GM23338 (cell line): ENCODE data around the gene CIART. TPM values are rescaled to one million over a fixed set of nuclear protein-coding genes. Genes with fewer than 3 reads are reported as not detected.
"Not testable (repeated sequence)": the region's sequence is repeated elsewhere in the genome, so short reads cannot be mapped to it uniquely, and the experiment has no call there.

ENCODE experiments used
- ATAC-seq: fragments of 200-7000 bp; cut with Tn5 transposase; 3 replicates; pipeline ENCODE4 v1.9.1; 2020
- DNase-seq: peaks from one replicate; pipeline ENCODE4 v3.0.0-alpha.2; 2015; ENCODE audit warnings: low spot score
- H2AFZ ChIP-seq: fragments of 200-600 bp; sonication (generic); 2 replicates; pipeline ENCODE4 v1.8.0; 2016; ENCODE audit warnings: antibody characterized with exemption, mild to moderate bottlenecking, moderate library complexity
- H3F3A ChIP-seq: fragments of 200-600 bp; sonication (generic); replicated peaks from 2 replicates; pipeline ENCODE4 v1.8.0; 2017; ENCODE audit warnings: antibody characterized with exemption, mixed run types, low read depth
- H3K27ac ChIP-seq: fragments of 200-600 bp; sonication (generic); 2 replicates; pipeline ENCODE4 v1.6.1; 2016; ENCODE audit warnings: low read depth
- H3K27me3 ChIP-seq: fragments of 200-600 bp; sonication (generic); 2 replicates; pipeline ENCODE4 v1.8.0; 2016; ENCODE audit warnings: mild to moderate bottlenecking, mixed run types, moderate library complexity; ENCODE audit not compliant: insufficient read depth
- H3K36me3 ChIP-seq: fragments of 200-600 bp; sonication (generic); 2 replicates; pipeline ENCODE4 v1.8.0; 2016; ENCODE audit warnings: mild to moderate bottlenecking; ENCODE audit not compliant: insufficient read depth
- H3K4me1 ChIP-seq: fragments of 200-600 bp; sonication (generic); 2 replicates; pipeline ENCODE4 v1.8.0; 2016; ENCODE audit warnings: mild to moderate bottlenecking, moderate library complexity; ENCODE audit not compliant: insufficient read depth
- H3K4me2 ChIP-seq: fragments of 200-600 bp; sonication (generic); 2 replicates; pipeline ENCODE4 v1.7.1; 2017; ENCODE audit warnings: mixed run types
- H3K4me3 ChIP-seq: fragments of 200-600 bp; sonication (generic); 2 replicates; pipeline ENCODE4 v1.6.1; 2016; ENCODE audit warnings: mixed run types
- H3K79me2 ChIP-seq: fragments of 200-600 bp; sonication (generic); replicated peaks from 2 replicates; pipeline ENCODE4 v1.8.0; 2017; ENCODE audit warnings: mild to moderate bottlenecking; ENCODE audit not compliant: insufficient read depth
- H3K9me2 ChIP-seq: fragments of 200-600 bp; sonication (generic); 2 replicates; pipeline ENCODE4 v1.8.0; 2017; ENCODE audit not compliant: insufficient read depth
- H4K20me1 ChIP-seq: fragments of 200-600 bp; sonication (generic); replicated peaks from 2 replicates; pipeline ENCODE4 v1.8.0; 2017; ENCODE audit warnings: mild to moderate bottlenecking; ENCODE audit not compliant: insufficient read depth
- H3K27ac Mint-ChIP-seq: 2 replicates; pipeline ENCODE4 v1.8.0; 2020; ENCODE audit warnings: inconsistent platforms, mild to moderate bottlenecking, moderate library complexity, mixed read lengths
- H3K27me3 Mint-ChIP-seq: 3 replicates; pipeline ENCODE4 v1.8.0; 2022; ENCODE audit warnings: low read depth, mild to moderate bottlenecking, moderate library complexity, mixed read lengths, inconsistent platforms; ENCODE audit not compliant: insufficient read depth, poor library complexity
- H3K36me3 Mint-ChIP-seq: 3 replicates; pipeline ENCODE4 v1.8.0; 2021; ENCODE audit warnings: low read depth, mild to moderate bottlenecking, inconsistent platforms, moderate library complexity, mixed read lengths
- H3K4me1 Mint-ChIP-seq: 3 replicates; pipeline ENCODE4 v1.8.0; 2020; ENCODE audit warnings: mild to moderate bottlenecking, inconsistent platforms, mixed read lengths
- H3K4me3 Mint-ChIP-seq: 3 replicates; pipeline ENCODE4 v1.8.0; 2021; ENCODE audit warnings: moderate library complexity, mild to moderate bottlenecking, inconsistent platforms, mixed read lengths
- H3K9me3 Mint-ChIP-seq: 3 replicates; pipeline ENCODE4 v1.8.0; 2020; ENCODE audit warnings: moderate library complexity, mild to moderate bottlenecking, inconsistent platforms, mixed read lengths
- CREB1 ChIP-seq: fragments of 250-450 bp; sonication (Bioruptor Pico); IDR thresholded peaks from 2 replicates; pipeline ENCODE4 v1.5.0; 2020; ENCODE audit warnings: low read depth, mild to moderate bottlenecking, moderate library complexity
- ETS1 ChIP-seq: IDR thresholded peaks from 2 replicates; pipeline ENCODE4 v1.6.1; 2016; ENCODE audit warnings: antibody characterized with exemption
- EZH2 ChIP-seq: fragments of 200-600 bp; sonication (generic); IDR thresholded peaks from one replicate; pipeline ENCODE4 v1.8.0; 2017; ENCODE audit warnings: antibody characterized with exemption, mild to moderate bottlenecking, low read depth; ENCODE audit not compliant: unreplicated experiment
- EZH2phosphoT487 ChIP-seq: fragments of 200-600 bp; sonication (generic); IDR thresholded peaks from one replicate; pipeline ENCODE4 v1.8.1; 2018; ENCODE audit warnings: antibody characterized with exemption; ENCODE audit not compliant: unreplicated experiment
- JUNB ChIP-seq: IDR thresholded peaks from one replicate; pipeline ENCODE4 v1.6.1; 2016; ENCODE audit warnings: antibody characterized with exemption; ENCODE audit not compliant: unreplicated experiment
- POLR2AphosphoS5 ChIP-seq: IDR thresholded peaks from 2 replicates; pipeline ENCODE4 v1.6.1; 2016; ENCODE audit warnings: antibody characterized with exemption, low read depth
- REST ChIP-seq: IDR thresholded peaks from one replicate; pipeline ENCODE4 v1.6.1; 2018; ENCODE audit warnings: antibody characterized with exemption; ENCODE audit not compliant: unreplicated experiment
- STAT1 ChIP-seq: IDR thresholded peaks from one replicate; pipeline ENCODE4 v1.6.1; 2016; ENCODE audit warnings: antibody characterized with exemption; ENCODE audit not compliant: unreplicated experiment
- ZNF114 ChIP-seq: fragments of 250-450 bp; sonication (Bioruptor Pico); IDR thresholded peaks from 2 replicates; pipeline ENCODE4 v1.5.0; 2020; ENCODE audit warnings: mild to moderate bottlenecking, moderate library complexity
- ZNF331 ChIP-seq: fragments of 250-450 bp; sonication (Bioruptor Pico); IDR thresholded peaks from 2 replicates; pipeline ENCODE4 v1.5.0; 2020; ENCODE audit warnings: low read depth, mild to moderate bottlenecking, moderate library complexity
- ZNF462 ChIP-seq: fragments of 250-450 bp; sonication (Bioruptor Pico); IDR thresholded peaks from 2 replicates; pipeline ENCODE4 v1.5.0; 2020; ENCODE audit warnings: mild to moderate bottlenecking, moderate library complexity
- polyA plus RNA-seq: library from polyadenylated mRNA; unstranded; fragments of >200 nt; fragmentation: Nextera tagmentation; extraction: Ambion mirVana; gene quantifications from 2 replicates; pipeline ENCODE4 v1.2.1, GENCODE V29; 2016
- total RNA-seq: library from RNA; depleted of rRNA; stranded (reverse); fragments of >200 nt; shearing (Covaris generic); gene quantifications from 2 replicates; pipeline ENCODE4 v1.2.3, GENCODE V29; 2014

CIART gene
- total and polyA plus RNA-seq, 2 experiments from 2014 or later = 9.3 to 16.4 TPM

GRCh38 chr1:150308585-150308984 is 26.2 kb downstream of the CIART start:
- Histone ChIP-seq H3K36me3 (peaks cover 14% of the 10 kb centered on the region), H4K20me1 (peaks cover 11% of the 10 kb centered on the region; the same call in 1 of the 2 replicates), H3F3A (peaks cover 10% of the 10 kb centered on the region)
- not testable (repeated sequence) for ATAC-seq, H3K4me1 Mint-ChIP-seq, H2AFZ ChIP-seq, H3K27me3 ChIP-seq, H3K4me3 ChIP-seq, H3K9me2 ChIP-seq, H3K79me2 ChIP-seq, H3K4me3 Mint-ChIP-seq, DNase-seq, H3K4me1 ChIP-seq, H3K9me3 Mint-ChIP-seq, H3K27ac Mint-ChIP-seq, H3K27me3 Mint-ChIP-seq, H3K4me2 ChIP-seq, H3K27ac ChIP-seq
- H3K36me3 Mint-ChIP-seq = peaks cover 54% of the 10 kb centered on the region

GRCh38 chr1:150309758-150310508 is 27.6 kb downstream of the CIART start:
- Histone ChIP-seq H3F3A (peaks cover 7% of the 10 kb centered on the region), H4K20me1 (peaks cover 8% of the 10 kb centered on the region; the same call in 1 of the 2 replicates), H3K4me3 (no peak overlapping the region), H3K9me2 (no peaks in the 10 kb centered on the region), H3K4me2 (no peak overlapping the region), H3K79me2 (0 out of 2 replicates have a peak, but pooled peaks cover 3% of the 10 kb centered on the region), H3K4me1 (no peaks in the 10 kb centered on the region), H3K36me3 (peaks cover 14% of the 10 kb centered on the region), H3K27me3 (no peaks in the 10 kb centered on the region), H3K27ac (no peak overlapping the region), H2AFZ (no peak overlapping the region)
- H3K4me3 Mint-ChIP-seq = no peak overlapping the region; the same call in 2 of the 3 replicates
- peaks cover 6% of the 10 kb centered on the region; the same call in 1 of the 3 replicates for H3K4me1 Mint-ChIP-seq
- peaks cover 7% of the 10 kb centered on the region for H3K27me3 Mint-ChIP-seq
- H3K36me3 Mint-ChIP-seq = peaks cover 41% of the 10 kb centered on the region
- DNase-seq = no peak
- H3K9me3 Mint-ChIP-seq = no peaks in the 10 kb centered on the region
- H3K27ac Mint-ChIP-seq = no peak overlapping the region
- ATAC-seq = no peak; the same call in 2 of the 3 replicates
- TF ChIP-seq EZH2phosphoT487 (no peak), ZNF331 (CRISPR knock-in tag) (no peak), CREB1 (CRISPR knock-in tag) (no peak), ZNF114 (CRISPR knock-in tag) (no peak), ETS1 (no peak), ZNF462 (CRISPR knock-in tag) (no peak), EZH2 (no peak), POLR2AphosphoS5 (no peak), STAT1 (no peak), JUNB (no peak), REST (no peak)
